KBM-7 (cell line): ENCODE data around the gene WDR17.
"Not testable (repeated sequence)": the region's sequence is repeated elsewhere in the genome, so short reads cannot be mapped to it uniquely, and the experiment has no call there.

Source experiments
- DNase-seq: peaks from one replicate; pipeline ENCODE4 v3.0.0-alpha.2; 2015
- in situ Hi-C: fragments of 300-500 bp; cut with MboI; formaldehyde crosslinking; loops from 2 replicates; pipeline ENCODE4 v1.14.3; 2020; ENCODE audit warnings: low sequenced_read_pairs, low pct_unique_long_range_greater_than_20kb, mixed read lengths

Gene WDR17

GRCh38 chr4:176186671-176187395 lies 121.2 kb downstream of the WDR17 start:
- no peak for DNase-seq
- in situ Hi-C loops, result no loop called here

DNA sequence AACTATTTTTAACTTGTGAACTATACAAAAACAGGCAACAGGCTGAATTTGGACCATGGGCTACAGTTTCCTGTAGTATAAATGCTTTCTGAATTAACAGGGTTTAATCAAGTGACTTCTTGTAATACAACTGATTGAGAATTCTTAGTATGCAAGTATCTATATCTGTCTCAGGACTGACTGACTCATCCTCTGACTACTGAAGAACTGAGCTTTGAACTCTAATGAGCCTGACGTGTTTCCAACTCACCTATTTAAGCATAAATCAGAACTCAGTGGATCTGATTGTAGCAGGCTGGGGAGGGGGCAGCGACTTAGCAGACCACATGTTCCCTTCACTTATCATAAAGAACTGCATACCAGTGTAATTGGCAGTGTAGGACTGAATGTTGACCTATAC lies 122.0 kb downstream of the WDR17 start:
- DNase-seq, result no peak
- in situ Hi-C loops, result no loop called here

- DNase-seq, result no peak
- in situ Hi-C loops, result no loop called here
These were observed 123.0 kb downstream of the WDR17 start for GRCh38 chr4:176188654-176189053.

GRCh38 chr4:176189891-176190795 lies 124.5 kb downstream of the WDR17 start:
- in situ Hi-C loops, result no loop called here

GRCh38 chr4:176191974-176192373 lies 126.3 kb downstream of the WDR17 start:
- no peak for DNase-seq

More at GRCh38 chr4:176189891-176190795, 124.5 kb downstream of the WDR17 start:
- DNase-seq, result no peak

GRCh38 chr4:176193126-176193525 lies 127.5 kb downstream of the WDR17 start:
- in situ Hi-C loops, result no loop called here
- DNase-seq, result no peak

More at GRCh38 chr4:176191974-176192373, 126.3 kb downstream of the WDR17 start:
- in situ Hi-C loops, result no loop called here

DNA sequence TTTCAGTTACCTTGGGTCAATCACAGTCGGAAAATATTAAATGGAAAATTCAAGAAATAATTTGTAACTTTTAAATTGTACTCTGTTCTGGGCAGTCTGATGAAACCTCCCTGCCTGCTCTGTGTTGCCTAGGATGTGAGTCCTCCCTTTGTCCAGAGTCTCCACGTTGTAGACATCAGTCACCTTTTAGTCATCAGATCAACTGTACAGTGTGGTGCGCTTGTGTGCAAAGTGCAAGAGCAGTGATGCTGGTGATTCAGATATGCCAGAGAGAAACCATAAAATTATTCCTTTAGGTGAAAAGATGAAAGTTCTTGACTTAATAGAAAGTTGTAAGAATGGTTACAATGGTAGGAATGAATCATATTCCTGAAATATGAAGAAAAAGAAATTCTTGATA lies 128.3 kb downstream of the WDR17 start:
- in situ Hi-C loops, result no loop called here
- no peak for DNase-seq

- in situ Hi-C loops, result no loop called here
- peak; percentile 94 for DNase-seq
These were observed 129.7 kb downstream of the WDR17 start, which contains the start of gene SPATA4 for GRCh38 chr4:176195184-176195978. Gene SPATA4, minus strand, starts transcription at chr4:176195585. Its CDS starts 23 bp downstream, at chr4:176195562.

DNA sequence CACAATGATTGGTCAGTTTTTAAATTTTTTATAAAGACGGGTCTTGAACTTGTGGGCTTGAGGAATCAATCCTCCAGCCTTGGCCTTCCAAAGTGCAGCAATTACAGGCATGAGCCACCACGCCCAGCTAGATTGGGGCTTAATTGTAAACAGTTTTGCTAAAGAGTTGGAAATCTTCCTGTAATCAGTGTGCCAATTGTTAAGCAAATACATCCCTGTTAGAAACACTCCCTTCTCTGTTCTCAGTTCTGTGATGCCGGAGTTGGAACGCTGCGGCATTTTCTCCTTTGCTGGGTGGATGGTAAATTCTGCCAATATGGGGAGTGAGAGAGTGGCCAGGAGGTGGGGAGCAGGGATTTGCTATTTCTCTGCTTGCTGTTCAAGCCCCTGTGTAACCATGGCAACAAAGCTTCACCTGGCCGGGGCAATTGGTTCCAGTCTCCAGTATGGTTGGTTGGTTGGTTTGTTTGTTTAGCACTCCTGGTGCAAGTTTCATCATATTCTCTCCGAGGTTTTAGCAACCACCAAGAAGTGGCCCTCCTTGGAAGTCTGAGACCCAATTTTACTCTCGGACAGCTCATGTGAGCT lies 132.8 kb downstream of the WDR17 start:
- DNase-seq, result no peak
- in situ Hi-C loops, result no loop called here

- DNase-seq, result no peak
- in situ Hi-C loops, result no loop called here
These were observed 139.7 kb downstream of the WDR17 start for GRCh38 chr4:176205299-176205698.

DNA sequence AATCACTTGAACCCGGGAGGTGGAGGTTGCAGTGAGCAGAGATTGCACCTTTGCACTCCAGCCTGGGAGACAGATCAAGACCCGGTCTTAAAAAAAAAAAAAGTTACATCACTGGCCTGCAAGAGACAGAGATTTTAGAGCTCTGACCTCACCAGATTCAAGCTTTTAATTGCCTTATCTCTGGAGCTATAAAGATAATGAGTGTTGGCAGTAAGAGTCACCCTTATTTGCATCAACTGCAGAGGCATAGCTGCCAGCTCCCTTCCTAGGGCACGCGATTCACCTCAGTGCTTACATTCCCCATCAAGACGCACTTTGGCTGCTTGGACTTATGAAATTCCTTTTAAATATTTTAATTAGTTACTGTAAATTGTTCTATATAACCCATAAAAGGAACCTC lies 142.2 kb downstream of the WDR17 start:
- in situ Hi-C loops, result no loop called here
- no peak for DNase-seq

DNA sequence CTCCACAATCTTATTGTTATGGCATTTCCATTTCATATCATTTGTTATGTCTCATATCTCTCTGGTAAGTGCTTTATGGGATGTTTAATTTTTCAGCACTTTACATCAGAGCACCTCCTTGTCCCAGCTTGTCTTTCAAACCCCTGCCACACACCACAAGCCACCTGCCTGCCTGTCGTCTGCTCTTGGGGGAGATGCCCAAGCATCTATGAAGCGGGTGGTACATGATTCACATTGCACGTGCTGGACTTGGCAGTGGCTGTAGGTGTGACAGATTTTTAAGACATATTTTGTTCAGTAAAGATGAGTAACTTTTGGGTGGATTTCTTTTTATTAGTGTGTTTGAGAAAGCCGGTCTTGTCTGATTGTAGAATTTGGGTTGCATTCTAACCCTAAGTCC lies 143.9 kb downstream of the WDR17 start:
- in situ Hi-C loops, result no loop called here
- no peak for DNase-seq

- in situ Hi-C loops, result no loop called here
- DNase-seq, result peak; percentile 48
These were observed 144.5 kb downstream of the WDR17 start for GRCh38 chr4:176210101-176210500.

- no peak for DNase-seq
- in situ Hi-C loops, result no loop called here
These were observed 145.1 kb downstream of the WDR17 start for GRCh38 chr4:176210579-176211296.

- peak; percentile 79 for DNase-seq
- in situ Hi-C loops, result not testable (repeated sequence)
These were observed 146.7 kb downstream of the WDR17 start for GRCh38 chr4:176212351-176212750.

DNA sequence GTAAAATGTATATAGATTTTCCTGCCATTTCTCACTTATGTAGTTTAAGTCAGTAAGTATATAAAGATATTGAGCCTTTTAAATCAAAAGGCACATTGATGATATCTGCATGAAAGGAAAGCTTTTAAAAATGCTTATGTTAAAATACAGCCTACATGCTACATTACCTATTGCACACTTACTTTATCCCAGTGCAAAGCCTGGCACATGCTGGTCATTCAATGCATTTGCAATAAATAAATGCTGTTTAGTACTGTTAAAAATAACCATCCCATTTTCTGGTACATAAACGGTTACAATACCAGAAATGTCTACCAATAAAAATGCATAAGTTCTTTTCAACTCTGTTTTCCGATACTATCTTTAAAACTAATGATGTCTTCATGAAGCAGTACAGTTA lies 151.9 kb downstream of the WDR17 start:
- in situ Hi-C loops, result no loop called here
- no peak for DNase-seq

DNA sequence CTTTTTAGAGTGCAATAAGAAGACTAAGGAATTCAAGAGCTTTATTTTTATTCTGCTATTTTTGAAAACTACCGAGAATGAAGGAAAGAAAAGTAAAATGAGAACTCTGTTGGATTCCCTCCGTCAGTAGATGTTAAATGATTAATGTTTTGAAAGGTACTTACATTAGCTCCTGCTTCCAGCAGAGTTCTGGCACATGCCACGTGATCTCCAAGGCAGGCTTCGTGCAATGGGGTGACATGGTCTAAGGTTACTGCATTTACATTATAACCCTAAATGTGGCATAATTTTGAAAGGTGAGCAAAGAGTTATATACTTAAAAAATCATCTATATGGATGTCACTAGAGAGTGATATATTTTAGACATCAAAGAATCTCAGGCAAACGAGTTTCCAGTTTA lies 156.5 kb downstream of the WDR17 start:
- DNase-seq, result no peak
- in situ Hi-C loops, result no loop called here

DNA sequence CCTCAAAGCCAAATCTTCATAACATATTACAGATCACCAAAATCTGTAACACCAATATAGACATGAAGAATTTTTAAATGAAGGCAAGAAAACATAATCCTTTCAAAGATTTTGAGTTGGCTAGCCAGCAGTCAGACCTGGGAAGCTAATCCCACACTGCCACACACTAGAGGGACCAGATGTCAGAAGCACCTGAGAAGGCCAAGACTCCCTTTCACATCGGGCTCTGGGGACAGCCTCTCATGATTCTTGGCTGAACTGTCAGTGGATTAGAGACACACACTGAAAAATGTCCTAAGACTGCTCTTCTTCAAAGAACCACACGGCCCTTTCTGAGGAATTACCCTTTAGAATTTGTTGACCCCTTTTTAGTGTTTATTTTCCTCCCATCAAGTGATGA lies 157.9 kb downstream of the WDR17 start:
- no peak for DNase-seq
- in situ Hi-C loops, result no loop called here

- no peak for DNase-seq
- in situ Hi-C loops, result no loop called here
These were observed 161.1 kb downstream of the WDR17 start for GRCh38 chr4:176226736-176227135.
